ENCODE measurements around the gene PCSK2. TPM values are rescaled to one million over a fixed set of nuclear protein-coding genes. Genes with fewer than 3 reads are reported as not detected.

The PCSK2 gene
- total and polyA plus RNA-seq, 4 donors = 0.08 to 0.14 (median 0.09) TPM; not detected in 1

- no peak for DNase-seq (ENCODE audit: low spot score)
- no peaks in the 10 kb centered on the region for H3K4me1 ChIP-seq (ENCODE audit: control insufficient read depth in 4 of 4, insufficient read depth in 4 of 4, low read length in 3 of 4)
- no peak for TF ChIP-seq NR2F2 (IDR thresholded peaks at IDR 0.05)
- no peak for TF ChIP-seq TAF1 (conservative IDR thresholded peaks at IDR 0.05)
- no peak for TF ChIP-seq ZBTB33 (IDR thresholded peaks at IDR 0.05)
- TF ChIP-seq HNF4A (conservative IDR thresholded peaks at IDR 0.05) = no peak
- no peak for TF ChIP-seq EGR1 (IDR thresholded peaks at IDR 0.05; ENCODE audit: low read depth in 2 of 2)
- no peak overlapping the region for H3K9ac ChIP-seq (ENCODE audit: low read depth in 1 of 2, low read length in 2 of 2)
- WGBS = 53% methylated on average over 2 of the region's 2 CpGs
- H3K36me3 ChIP-seq (ENCODE audit: control insufficient read depth in 4 of 4, insufficient read depth in 3 of 4, low read depth in 1 of 4, low read length in 3 of 4) = no peaks in the 10 kb centered on the region
- H3K9me3 ChIP-seq (ENCODE audit: control insufficient read depth in 4 of 4, low read length in 3 of 4) = no peaks in the 10 kb centered on the region
- H3K27me3 ChIP-seq (ENCODE audit: control insufficient read depth in 4 of 4, insufficient read depth in 4 of 4, low read length in 3 of 4) = peaks cover 0 to 4% (median 0%) of the 10 kb centered on the region in 4 donors
- H3K4me3 ChIP-seq (ENCODE audit: low read depth in 1 of 3, low read length in 3 of 3) = no peak overlapping the region
- no peak overlapping the region for H3K27ac ChIP-seq (ENCODE audit: low read depth in 1 of 2, low read length in 2 of 2)
Measured at GRCh38 chr20:17287503-17287902, 60.7 kb downstream of the PCSK2 start.

GRCh38 chr20:17287998-17288397 is 61.2 kb downstream of the PCSK2 start:
- TF ChIP-seq ZBTB33 (IDR thresholded peaks at IDR 0.05) = no peak
- no peak for TF ChIP-seq CTCF (IDR thresholded peaks at IDR 0.05; ENCODE audit: low read depth, low read length, missing input control)
- TF ChIP-seq YY1 (IDR thresholded peaks at IDR 0.05) = no peak
- TF ChIP-seq GABPA (IDR thresholded peaks at IDR 0.05 in 1 of 2, conservative IDR thresholded peaks at IDR 0.05 in 1 of 2) = no peak
- no peak for TF ChIP-seq HNF4G (IDR thresholded peaks at IDR 0.05)
- no peak for TF ChIP-seq HNF4A (conservative IDR thresholded peaks at IDR 0.05)
- no peak for TF ChIP-seq ATF3 (IDR thresholded peaks at IDR 0.05)
- no peak for TF ChIP-seq REST (IDR thresholded peaks at IDR 0.05)
- no peak for TF ChIP-seq NR2F2 (IDR thresholded peaks at IDR 0.05)
- TF ChIP-seq TAF1 (conservative IDR thresholded peaks at IDR 0.05) = no peak
- no peak for TF ChIP-seq EGR1 (IDR thresholded peaks at IDR 0.05; ENCODE audit: low read depth in 2 of 2)
- no peak for TF ChIP-seq JUND (IDR thresholded peaks at IDR 0.05)
- no peak for TF ChIP-seq RXRA (IDR thresholded peaks at IDR 0.05)
- Histone ChIP-seq H3K36me3 (ENCODE audit: control insufficient read depth in 4 of 4, insufficient read depth in 3 of 4, low read depth in 1 of 4, low read length in 3 of 4) (no peaks in the 10 kb centered on the region), H3K9me3 (ENCODE audit: control insufficient read depth in 4 of 4, low read length in 3 of 4) (no peaks in the 10 kb centered on the region), H3K4me1 (ENCODE audit: control insufficient read depth in 4 of 4, insufficient read depth in 4 of 4, low read length in 3 of 4) (no peaks in the 10 kb centered on the region), H3K9ac (ENCODE audit: low read depth in 1 of 2, low read length in 2 of 2) (no peak overlapping the region), H3K27ac (ENCODE audit: low read depth in 1 of 2, low read length in 2 of 2) (no peak overlapping the region), H3K4me3 (ENCODE audit: low read depth in 1 of 3, low read length in 3 of 3) (no peak overlapping the region), H3K27me3 (ENCODE audit: control insufficient read depth in 4 of 4, insufficient read depth in 4 of 4, low read length in 3 of 4) (peaks cover 0 to 4% (median 0%) of the 10 kb centered on the region in 4 donors)
- 75% methylated on average over 3 of the region's 3 CpGs for WGBS
- DNase-seq (ENCODE audit: low spot score) = no peak

Measured in liver (tissue), 9 donors.